Peyer's patch (tissue), 4 donors: ENCODE results near the gene IGF1R.

Experiments used
- CTCF ChIP-seq, 6 experiments: fragments of 450-650 bp in 4 of 6; fragments of 200-600 bp in 2 of 6; sonication (generic) in 1 of 6; IDR thresholded peaks; one replicate each; pipeline ENCODE4 v1.5.1; 2017 to 2019; ENCODE audit warnings: antibody characterized with exemption in 6 of 6, mild to moderate bottlenecking in 3 of 6, moderate library complexity in 1 of 6
- POLR2A ChIP-seq, 2 donors: fragments of 450-650 bp; IDR thresholded peaks; one replicate each; pipeline ENCODE4 v1.5.1; 2017; ENCODE audit warnings: antibody characterized with exemption in 2 of 2, mild to moderate bottlenecking in 2 of 2, moderate library complexity in 2 of 2

- TF ChIP-seq CTCF (IDR thresholded peaks at IDR 0.05) (no peak), POLR2A (IDR thresholded peaks at IDR 0.05) (no peak)
Observed at GRCh38 chr15:98611808-98612207, 36.5 kb upstream of the IGF1R start.
